Naive thymus-derived CD4-positive, alpha-beta T cell (primary cell): Measurements from ENCODE around the gene ACVR1B. TPM values are rescaled to one million over a fixed set of nuclear protein-coding genes. Genes with fewer than 3 reads are reported as not detected.

Experiments
- ATAC-seq: fragments of 150-1000 bp; cut with Tn5 transposase; 2 replicates; pipeline ENCODE4 v1.10.0; 2021; ENCODE audit warnings: mild to moderate bottlenecking, moderate library complexity
- CTCF ChIA-PET: fragments of 350-600 bp; sonication (Branson Sonifier 250); formaldehyde crosslinking; loops from one replicate; lab custom pipeline; 2021; ENCODE audit warnings: antibody characterized with exemption; lab: Charles Lee
- POLR2A ChIA-PET: fragments of 350-600 bp; sonication (Branson Sonifier 250); formaldehyde crosslinking; loops from one replicate; lab custom pipeline; 2021; ENCODE audit warnings: antibody characterized with exemption, inconsistent platforms; lab: Charles Lee
- DNase-seq, 9 donors: peaks; one replicate each; pipeline versions ENCODE4 v3.0.0 to v3.0.0-alpha.2; 2020 to 2022; ENCODE audit warnings: mixed read lengths in 1 of 9
- H3K27ac ChIP-seq: one replicate; pipeline ENCODE4 v1.7.0; 2013; ENCODE audit warnings: mild to moderate bottlenecking, low read depth, low read length, moderate library complexity
- H3K27me3 ChIP-seq, 2 donors: one replicate each; pipeline ENCODE4 v1.7.0; 2013; ENCODE audit warnings: low read length in 2 of 2, mild to moderate bottlenecking in 2 of 2, moderate library complexity in 2 of 2; ENCODE audit not compliant: control insufficient read depth in 2 of 2, insufficient read depth in 2 of 2
- H3K36me3 ChIP-seq, 3 experiments: 1 replicate in 2 of 3; 2 replicates in 1 of 3; pipeline ENCODE4 v1.7.0; 2013; ENCODE audit warnings: low read length in 3 of 3, mild to moderate bottlenecking in 3 of 3, moderate library complexity in 1 of 3; ENCODE audit not compliant: insufficient read depth in 3 of 3, control insufficient read depth in 2 of 3
- H3K4me1 ChIP-seq, 2 donors: one replicate each; pipeline ENCODE4 v1.7.0; 2013; ENCODE audit warnings: low read length in 2 of 2, mild to moderate bottlenecking in 2 of 2, moderate library complexity in 1 of 2; ENCODE audit not compliant: control insufficient read depth in 2 of 2, insufficient read depth in 2 of 2
- H3K4me3 ChIP-seq: 2 replicates; pipeline ENCODE4 v1.7.0; 2013; ENCODE audit warnings: mild to moderate bottlenecking, low read length
- H3K9me3 ChIP-seq, 3 experiments: 1 replicate in 2 of 3; 2 replicates in 1 of 3; pipeline ENCODE4 v1.7.0; 2013; ENCODE audit warnings: low read length in 3 of 3; ENCODE audit not compliant: control insufficient read depth in 2 of 3
- H3K27ac Mint-ChIP-seq, 9 donors: one replicate each; pipeline ENCODE4 v1.8.0; 2020 to 2022; ENCODE audit warnings: mixed read lengths in 9 of 9, mild to moderate bottlenecking in 8 of 9, moderate library complexity in 5 of 9, inconsistent platforms in 2 of 9
- H3K27me3 Mint-ChIP-seq, 5 donors: one replicate each; pipeline ENCODE4 v1.8.0; 2021 to 2022; ENCODE audit warnings: mixed read lengths in 5 of 5, mild to moderate bottlenecking in 1 of 5
- H3K36me3 Mint-ChIP-seq, 5 donors: one replicate each; pipeline ENCODE4 v1.8.0; 2020 to 2022; ENCODE audit warnings: mixed read lengths in 5 of 5, mild to moderate bottlenecking in 3 of 5, inconsistent platforms in 1 of 5
- H3K4me1 Mint-ChIP-seq, 7 donors: one replicate each; pipeline ENCODE4 v1.8.0; 2020 to 2022; ENCODE audit warnings: mixed read lengths in 7 of 7, mild to moderate bottlenecking in 3 of 7, inconsistent platforms in 1 of 7
- H3K4me3 Mint-ChIP-seq, 10 donors: one replicate each; pipeline ENCODE4 v1.8.0; 2020 to 2022; ENCODE audit warnings: mild to moderate bottlenecking in 10 of 10, mixed read lengths in 10 of 10, moderate library complexity in 6 of 10, inconsistent platforms in 2 of 10
- H3K9me3 Mint-ChIP-seq, 11 donors: one replicate each; pipeline ENCODE4 v1.8.0; 2020 to 2022; ENCODE audit warnings: mixed read lengths in 11 of 11, mild to moderate bottlenecking in 4 of 11, inconsistent platforms in 1 of 11, moderate library complexity in 1 of 11
- intact Hi-C, 2 donors: fragments of 100-400 bp; cut with micrococcal nuclease; formaldehyde crosslinking; loops; one replicate each; pipeline ENCODE4 v1.15.1; 2023
- polyA plus RNA-seq, 2 donors: library from polyadenylated mRNA; unstranded; fragments of 300-500 nt; fragmentation: Illumina TruSeq; gene quantifications; one replicate each; pipeline ENCODE4 v1.2.3, GENCODE V29; 2021
- total RNA-seq, 6 experiments: library from RNA in 5 of 6; stranded (reverse) in 5 of 6; gene quantifications; 1 replicate in 5 of 6; 2 replicates in 1 of 6; pipeline ENCODE4 v1.2.3 and lab custom pipeline; 2021 to 2026

ACVR1B gene
- total and polyA plus RNA-seq, 7 experiments from 2014 or later, result 2.5 to 14.8 (median 12.8) TPM

DNA sequence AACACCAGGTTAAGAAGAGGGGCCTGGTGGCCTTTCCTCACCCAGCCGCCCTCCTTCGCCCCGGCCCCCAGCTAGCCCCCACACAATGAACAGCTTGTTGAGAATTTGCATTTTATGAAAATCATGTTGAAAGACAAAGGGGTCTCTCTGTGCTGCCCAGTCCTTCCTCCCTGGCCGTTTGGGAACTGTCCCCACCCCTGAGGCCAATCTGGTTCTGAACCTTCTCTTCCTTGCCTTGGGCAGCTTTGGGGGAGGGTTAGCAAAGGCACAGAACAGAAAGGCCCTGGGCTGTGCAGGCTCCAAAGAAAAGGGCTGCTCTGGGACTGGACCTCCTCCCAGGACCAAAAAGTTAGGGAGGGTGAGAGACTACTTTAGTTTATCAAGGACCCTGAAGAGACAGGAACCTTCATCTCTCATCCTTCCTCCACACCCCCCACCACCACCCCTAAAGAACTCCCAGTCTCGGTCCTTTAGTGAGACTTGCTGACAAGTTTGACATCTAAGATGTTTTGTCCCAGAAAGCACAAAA is 56.5 kb downstream of the ACVR1B start:
- Mint-ChIP-seq H3K27me3 (peaks cover 0 to 45% (median 0%) of the 10 kb centered on the region in 5 donors), H3K4me3 (peak overlapping the region; percentile 86 to 96 (median 91)), H3K36me3 (peaks cover 0 to 32% (median 11%) of the 10 kb centered on the region in 5 donors), H3K27ac (peak overlapping the region; percentile 74 to 98 (median 94)), H3K9me3 (no peaks in the 10 kb centered on the region), H3K4me1 (peaks cover 6 to 28% (median 20%) of the 10 kb centered on the region in 7 donors)
- no peak for ATAC-seq
- H3K27ac ChIP-seq, result peak overlapping the region; percentile 92
- peaks cover 0 to 11% of the 10 kb centered on the region in 2 donors for H3K4me1 ChIP-seq
- H3K4me3 ChIP-seq, result peak overlapping the region; percentile 82
- peaks cover 0 to 30% (median 0%) of the 10 kb centered on the region in 3 experiments for H3K36me3 ChIP-seq
- no peaks in the 10 kb centered on the region for H3K27me3 ChIP-seq
- intact Hi-C loops, result loop anchor here in 1 of 2 donors (2.0 kb wide), 1 partner anchor 43 kb away; the partner anchor contains the start of gene NR4A1
- ChIA-PET POLR2A (interaction anchor here (0.7 to 10.3 kb wide), 3 partner anchors 14 to 1146 kb away, joined by 3 to 162 read pairs (median 3); no protein-coding TSS in a partner anchor), CTCF (interaction anchor here (1.3 to 13.0 kb wide), 2 partner anchors 14 to 15 kb away, joined by 3 to 316 read pairs; no protein-coding TSS in a partner anchor)
- peaks cover 0 to 3% (median 0%) of the 10 kb centered on the region in 3 experiments for H3K9me3 ChIP-seq
- no peak for DNase-seq

GRCh38 chr12:52009081-52009751 is 57.7 kb downstream of the ACVR1B start:
- Mint-ChIP-seq H3K36me3 (peaks cover 0 to 43% (median 11%) of the 10 kb centered on the region in 5 donors), H3K9me3 (no peaks in the 10 kb centered on the region), H3K4me3 (peak overlapping the region in 6 of 10 donors; percentile 59 to 96 (median 91)), H3K4me1 (peaks cover 6 to 28% (median 20%) of the 10 kb centered on the region in 7 donors), H3K27me3 (peaks cover 0 to 37% (median 0%) of the 10 kb centered on the region in 5 donors), H3K27ac (peak overlapping the region in 8 of 9 donors; percentile 82 to 98 (median 95))
- ATAC-seq, result no peak
- ChIA-PET CTCF (interaction anchor here (13.0 kb wide), 1 partner anchor 13 kb away, joined by 316 read pairs; no protein-coding TSS in a partner anchor), POLR2A (interaction anchor here (0.7 to 10.3 kb wide), 2 partner anchors 13 to 1147 kb away, joined by 3 to 162 read pairs; no protein-coding TSS in a partner anchor)
- intact Hi-C loops, result no loop called here
- no peak for DNase-seq
- H3K27ac ChIP-seq, result peak overlapping the region; percentile 92
- no peaks in the 10 kb centered on the region for H3K27me3 ChIP-seq
- H3K36me3 ChIP-seq, result peaks cover 0 to 41% (median 5%) of the 10 kb centered on the region in 3 experiments
- no peak overlapping the region for H3K4me3 ChIP-seq
- H3K4me1 ChIP-seq, result peaks cover 0 to 11% of the 10 kb centered on the region in 2 donors
- H3K9me3 ChIP-seq, result peaks cover 0 to 3% (median 0%) of the 10 kb centered on the region in 3 experiments

DNA sequence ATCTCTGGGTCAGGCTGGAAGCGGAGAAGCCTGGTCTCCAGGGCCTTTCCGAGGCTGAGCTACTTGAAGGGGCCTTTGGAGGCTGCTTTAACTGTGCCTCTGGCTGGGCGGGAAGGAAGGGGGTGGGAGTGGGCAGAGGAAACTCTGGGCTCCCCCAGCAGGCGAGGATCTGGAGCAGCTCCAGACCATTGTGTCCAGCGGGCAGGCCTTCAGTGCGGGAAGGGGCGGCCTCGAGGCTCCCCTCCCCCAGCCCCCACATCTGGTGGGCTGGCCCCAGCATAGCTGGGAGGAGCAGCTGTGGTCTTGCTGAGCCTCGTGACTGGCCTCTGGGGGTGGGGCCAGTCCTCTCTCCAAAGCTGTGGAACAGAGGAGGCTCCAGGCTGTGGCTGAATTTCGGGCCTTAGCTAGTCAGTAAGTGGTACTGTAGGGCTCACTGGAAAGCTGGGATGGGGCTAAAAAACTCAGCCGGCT is 58.7 kb downstream of the ACVR1B start:
- CTCF ChIA-PET, result interaction anchor here (0.9 to 13.0 kb wide), 2 partner anchors 12 kb away, joined by 3 to 316 read pairs; no protein-coding TSS in a partner anchor
- Mint-ChIP-seq H3K27me3 (peaks cover 0 to 28% (median 0%) of the 10 kb centered on the region in 5 donors), H3K9me3 (no peaks in the 10 kb centered on the region), H3K36me3 (peaks cover 0 to 45% (median 11%) of the 10 kb centered on the region in 5 donors), H3K27ac (peak overlapping the region in 6 of 9 donors; percentile 36 to 94 (median 78)), H3K4me3 (no peak overlapping the region), H3K4me1 (peaks cover 6 to 28% (median 20%) of the 10 kb centered on the region in 7 donors)
- peaks cover 0 to 3% (median 0%) of the 10 kb centered on the region in 3 experiments for H3K9me3 ChIP-seq
- POLR2A ChIA-PET, result interaction anchor here (10.3 kb wide), 1 partner anchor 12 kb away, joined by 162 read pairs; no protein-coding TSS in a partner anchor
- no peak overlapping the region for H3K4me3 ChIP-seq
- ATAC-seq (no peak), DNase-seq (peak in 1 of 9 donors; percentile 20)
- intact Hi-C loops, result no loop called here
- peaks cover 0 to 45% (median 5%) of the 10 kb centered on the region in 3 experiments for H3K36me3 ChIP-seq
- H3K4me1 ChIP-seq, result peaks cover 0 to 11% of the 10 kb centered on the region in 2 donors
- H3K27ac ChIP-seq, result no peak overlapping the region
- H3K27me3 ChIP-seq, result no peaks in the 10 kb centered on the region

- Histone ChIP-seq H3K9me3 (peaks cover 0 to 3% (median 0%) of the 10 kb centered on the region in 3 experiments), H3K4me3 (no peak overlapping the region), H3K4me1 (peaks cover 0 to 11% of the 10 kb centered on the region in 2 donors), H3K27ac (no peak overlapping the region), H3K36me3 (peaks cover 0 to 50% (median 5%) of the 10 kb centered on the region in 3 experiments), H3K27me3 (no peaks in the 10 kb centered on the region)
- peaks cover 0 to 45% (median 11%) of the 10 kb centered on the region in 5 donors for H3K36me3 Mint-ChIP-seq
- H3K4me3 Mint-ChIP-seq, result peak overlapping the region in 1 of 10 donors; percentile 43
- CTCF ChIA-PET, result interaction anchor here (0.9 to 13.0 kb wide), 2 partner anchors 11 to 13 kb away, joined by 3 to 316 read pairs; no protein-coding TSS in a partner anchor
- ATAC-seq, result no peak
- peaks cover 6 to 22% (median 13%) of the 10 kb centered on the region in 7 donors for H3K4me1 Mint-ChIP-seq
- peaks cover 0 to 20% (median 0%) of the 10 kb centered on the region in 5 donors for H3K27me3 Mint-ChIP-seq
- POLR2A ChIA-PET, result interaction anchor here (10.3 kb wide), 1 partner anchor 11 kb away, joined by 162 read pairs; no protein-coding TSS in a partner anchor
- H3K9me3 Mint-ChIP-seq, result no peaks in the 10 kb centered on the region
- no peak for DNase-seq
- H3K27ac Mint-ChIP-seq, result peak overlapping the region in 2 of 9 donors; percentile 36 to 38
- intact Hi-C loops, result no loop called here
Measured at GRCh38 chr12:52010692-52011601, 59.4 kb downstream of the ACVR1B start.

GRCh38 chr12:52011602-52012214 is 60.2 kb downstream of the ACVR1B start:
- peaks cover 0 to 48% (median 11%) of the 10 kb centered on the region in 5 donors for H3K36me3 Mint-ChIP-seq
- POLR2A ChIA-PET, result interaction anchor here (10.3 kb wide), 1 partner anchor 10 kb away, joined by 162 read pairs; no protein-coding TSS in a partner anchor

More at GRCh38 chr12:52011602-52012214, 60.2 kb downstream of the ACVR1B start:
- Mint-ChIP-seq H3K4me3 (no peak overlapping the region), H3K4me1 (peaks cover 6 to 16% (median 11%) of the 10 kb centered on the region in 7 donors), H3K27me3 (peaks cover 0 to 14% (median 0%) of the 10 kb centered on the region in 5 donors), H3K9me3 (peaks cover 0 to 3% (median 0%) of the 10 kb centered on the region in 11 donors), H3K27ac (peak overlapping the region in 4 of 9 donors; percentile 5 to 49 (median 29))
- intact Hi-C loops, result no loop called here
- peaks cover 0 to 8% of the 10 kb centered on the region in 2 donors for H3K4me1 ChIP-seq
- ATAC-seq, result no peak
- H3K4me3 ChIP-seq, result no peak overlapping the region
- no peaks in the 10 kb centered on the region for H3K27me3 ChIP-seq
- H3K9me3 ChIP-seq, result peaks cover 0 to 3% (median 0%) of the 10 kb centered on the region in 3 experiments
- CTCF ChIA-PET, result interaction anchor here (13.0 kb wide), 1 partner anchor 10 kb away, joined by 316 read pairs; no protein-coding TSS in a partner anchor
- H3K36me3 ChIP-seq, result peaks cover 0 to 50% (median 5%) of the 10 kb centered on the region in 3 experiments
- H3K27ac ChIP-seq, result no peak overlapping the region
- DNase-seq, result no peak
